BLaER1 (cell line): ENCODE data around the gene INPP5J.
"Not testable (repeated sequence)": the region's sequence is repeated elsewhere in the genome, so short reads cannot be mapped to it uniquely, and the experiment has no call there.

Source experiments
- H3K27ac ChIP-seq: shearing (Covaris generic); formaldehyde crosslinking; 2 replicates; pipeline ENCODE4 v1.8.1; 2022
- H3K27me3 ChIP-seq: shearing (Covaris generic); formaldehyde crosslinking; 2 replicates; pipeline ENCODE4 v1.8.1; 2022
- H3K36me3 ChIP-seq: shearing (Covaris generic); formaldehyde crosslinking; 2 replicates; pipeline ENCODE4 v1.8.1; 2022
- H3K4me1 ChIP-seq: shearing (Covaris generic); formaldehyde crosslinking; 2 replicates; pipeline ENCODE4 v1.8.1; 2022
- H3K4me2 ChIP-seq: shearing (Covaris generic); formaldehyde crosslinking; 2 replicates; pipeline ENCODE4 v1.8.1; 2022
- H3K4me3 ChIP-seq: shearing (Covaris generic); formaldehyde crosslinking; 2 replicates; pipeline ENCODE4 v1.8.1; 2022
- H3K9ac ChIP-seq: shearing (Covaris generic); formaldehyde crosslinking; 2 replicates; pipeline ENCODE4 v1.8.1; 2022
- H3K9me3 ChIP-seq: shearing (Covaris generic); formaldehyde crosslinking; 2 replicates; pipeline ENCODE4 v1.8.1; 2022
- H4K20me1 ChIP-seq: shearing (Covaris generic); formaldehyde crosslinking; 2 replicates; pipeline ENCODE4 v1.8.1; 2022
- Cebpa-rat ChIP-seq: shearing (Covaris generic); IDR thresholded peaks from 2 replicates; pipeline ENCODE4 v1.8.1; 2022

Gene INPP5J

GRCh38 chr22:31122532-31123291 lies at the start of gene INPP5J:
Gene INPP5J, plus strand, starts transcription at chr22:31122966. Its CDS starts 49 bp downstream, at chr22:31123015.
- Histone ChIP-seq H3K9me3 (no peaks in the 10 kb centered on the region), H3K4me3 (no peak within 1 kb of the TSS), H3K4me2 (no peak within 1 kb of the TSS), H3K36me3 (no peaks in the 10 kb centered on the region), H3K27me3 (no peaks in the 10 kb centered on the region), H3K4me1 (peaks cover 50% of the 10 kb centered on the region), H3K27ac (no peak within 1 kb of the TSS), H3K9ac (no peak within 1 kb of the TSS), H4K20me1 (no peaks in the 10 kb centered on the region)
- no peak for TF ChIP-seq Cebpa-rat

- Histone ChIP-seq H3K4me2 (peak overlapping the region; percentile 40), H3K4me1 (peaks cover 22% of the 10 kb centered on the region)
- H3K9ac ChIP-seq, H3K9me3 ChIP-seq, H3K27ac ChIP-seq, H3K27me3 ChIP-seq, H3K4me3 ChIP-seq, H4K20me1 ChIP-seq, H3K36me3 ChIP-seq: not testable (repeated sequence)
These were observed 49.6 kb upstream of the INPP5J start for GRCh38 chr22:31073125-31073524.

- not testable (repeated sequence) for H3K4me2 ChIP-seq, H3K9me3 ChIP-seq, H3K4me3 ChIP-seq, H3K9ac ChIP-seq, H4K20me1 ChIP-seq, H3K36me3 ChIP-seq, H3K27ac ChIP-seq, H3K27me3 ChIP-seq
- peaks cover 21% of the 10 kb centered on the region for H3K4me1 ChIP-seq
These were observed 49.1 kb upstream of the INPP5J start for GRCh38 chr22:31073545-31074145.

- Histone ChIP-seq H3K9me3 (no peaks in the 10 kb centered on the region), H4K20me1 (no peaks in the 10 kb centered on the region), H3K27ac (no peak overlapping the region), H3K4me1 (peaks cover 18% of the 10 kb centered on the region), H3K27me3 (no peaks in the 10 kb centered on the region), H3K36me3 (no peaks in the 10 kb centered on the region), H3K9ac (no peak overlapping the region), H3K4me3 (no peak overlapping the region), H3K4me2 (no peak overlapping the region)
- TF ChIP-seq Cebpa-rat = no peak
These were observed 46.8 kb upstream of the INPP5J start for GRCh38 chr22:31075961-31076360.

- Histone ChIP-seq H3K9me3 (no peaks in the 10 kb centered on the region), H4K20me1 (peaks cover 9% of the 10 kb centered on the region; the same call in 1 of the 2 replicates), H3K4me1 (peaks cover 31% of the 10 kb centered on the region), H3K4me2 (no peak overlapping the region), H3K9ac (no peak overlapping the region), H3K27me3 (no peaks in the 10 kb centered on the region), H3K27ac (no peak overlapping the region), H3K4me3 (no peak overlapping the region), H3K36me3 (no peaks in the 10 kb centered on the region)
- no peak for TF ChIP-seq Cebpa-rat
These were observed 45.1 kb upstream of the INPP5J start for GRCh38 chr22:31077681-31078080.

- not testable (repeated sequence) for H3K4me2 ChIP-seq, H3K27ac ChIP-seq, H3K9me3 ChIP-seq, H3K4me3 ChIP-seq, H3K9ac ChIP-seq, H3K27me3 ChIP-seq, H3K36me3 ChIP-seq
- H4K20me1 ChIP-seq = peaks cover 14% of the 10 kb centered on the region
- H3K4me1 ChIP-seq = peaks cover 32% of the 10 kb centered on the region
These were observed 44.4 kb upstream of the INPP5J start for GRCh38 chr22:31078389-31078788.

- Histone ChIP-seq H3K27me3 (no peaks in the 10 kb centered on the region), H3K4me2 (no peak overlapping the region)
- TF ChIP-seq Cebpa-rat = no peak
These were observed 43.6 kb upstream of the INPP5J start for GRCh38 chr22:31079095-31079642.

GRCh38 chr22:31080164-31080847 lies 42.5 kb upstream of the INPP5J start:
- Histone ChIP-seq H3K4me3 (peak overlapping the region; percentile 85), H3K4me1 (peaks cover 42% of the 10 kb centered on the region), H3K36me3 (no peaks in the 10 kb centered on the region), H4K20me1 (peaks cover 15% of the 10 kb centered on the region), H3K27ac (peak overlapping the region; percentile 97), H3K4me2 (peak overlapping the region; percentile 100), H3K27me3 (no peaks in the 10 kb centered on the region), H3K9ac (peak overlapping the region; percentile 96), H3K9me3 (no peaks in the 10 kb centered on the region)
- no peak for TF ChIP-seq Cebpa-rat

More at GRCh38 chr22:31079095-31079642, 43.6 kb upstream of the INPP5J start:
- no peaks in the 10 kb centered on the region for H3K9me3 ChIP-seq
- H3K4me1 ChIP-seq = peaks cover 39% of the 10 kb centered on the region
- H4K20me1 ChIP-seq = peaks cover 15% of the 10 kb centered on the region
- no peak overlapping the region for H3K4me3 ChIP-seq
- H3K36me3 ChIP-seq = no peaks in the 10 kb centered on the region
- no peak overlapping the region for H3K9ac ChIP-seq
- H3K27ac ChIP-seq = no peak overlapping the region

- peak within 1 kb of the TSS; percentile 85 for H3K4me3 ChIP-seq
- H3K4me1 ChIP-seq = peaks cover 49% of the 10 kb centered on the region
- H4K20me1 ChIP-seq = peaks cover 15% of the 10 kb centered on the region
- no peaks in the 10 kb centered on the region for H3K27me3 ChIP-seq
- H3K4me2 ChIP-seq = peak within 1 kb of the TSS; percentile 100
- H3K27ac ChIP-seq = peak within 1 kb of the TSS; percentile 97
- peak within 1 kb of the TSS; percentile 96 for H3K9ac ChIP-seq
- no peaks in the 10 kb centered on the region for H3K36me3 ChIP-seq
- H3K9me3 ChIP-seq = no peaks in the 10 kb centered on the region
- TF ChIP-seq Cebpa-rat = no peak
These were observed 41.7 kb upstream of the INPP5J start, which contains the start of gene SMTN for GRCh38 chr22:31080848-31081649. Gene SMTN, plus strand, starts transcription at chr22:31081318. Its CDS starts 1,941 bp downstream, at chr22:31083259.
